Stimulated activated memory B cell treated with anti-CD40 and anti-IgM and Interleukin-4, amounts not matched to agents 10 μg/mL and 1 μg/mL and 100 μg/mL, for 72 hours (primary cell): ENCODE measurements around the gene ZNF439.
A peak's percentile ranks its signal among the peaks of the same experiment; 100 is the strongest.
"Not testable (repeated sequence)": the region's sequence is repeated elsewhere in the genome, so short reads cannot be mapped to it uniquely, and the experiment has no call there.

Experiments used
- ATAC-seq: fragments of 150-1000 bp; cut with Tn5 transposase; 2 replicates; pipeline ENCODE4 v1.10.0; 2021
- H3K27ac Mint-ChIP-seq: one replicate; pipeline ENCODE4 v1.8.0; 2022; ENCODE audit warnings: mild to moderate bottlenecking, mixed read lengths
- H3K27me3 Mint-ChIP-seq: one replicate; pipeline ENCODE4 v1.8.0; 2022; ENCODE audit warnings: mixed read lengths
- H3K36me3 Mint-ChIP-seq: one replicate; pipeline ENCODE4 v1.8.0; 2022; ENCODE audit warnings: mixed read lengths
- H3K4me1 Mint-ChIP-seq: one replicate; pipeline ENCODE4 v1.8.0; 2022; ENCODE audit warnings: mixed read lengths
- H3K4me3 Mint-ChIP-seq: one replicate; pipeline ENCODE4 v1.8.0; 2022; ENCODE audit warnings: mild to moderate bottlenecking, moderate library complexity, mixed read lengths
- H3K9me3 Mint-ChIP-seq: one replicate; pipeline ENCODE4 v1.8.0; 2022; ENCODE audit warnings: mixed read lengths

The ZNF439 gene

DNA sequence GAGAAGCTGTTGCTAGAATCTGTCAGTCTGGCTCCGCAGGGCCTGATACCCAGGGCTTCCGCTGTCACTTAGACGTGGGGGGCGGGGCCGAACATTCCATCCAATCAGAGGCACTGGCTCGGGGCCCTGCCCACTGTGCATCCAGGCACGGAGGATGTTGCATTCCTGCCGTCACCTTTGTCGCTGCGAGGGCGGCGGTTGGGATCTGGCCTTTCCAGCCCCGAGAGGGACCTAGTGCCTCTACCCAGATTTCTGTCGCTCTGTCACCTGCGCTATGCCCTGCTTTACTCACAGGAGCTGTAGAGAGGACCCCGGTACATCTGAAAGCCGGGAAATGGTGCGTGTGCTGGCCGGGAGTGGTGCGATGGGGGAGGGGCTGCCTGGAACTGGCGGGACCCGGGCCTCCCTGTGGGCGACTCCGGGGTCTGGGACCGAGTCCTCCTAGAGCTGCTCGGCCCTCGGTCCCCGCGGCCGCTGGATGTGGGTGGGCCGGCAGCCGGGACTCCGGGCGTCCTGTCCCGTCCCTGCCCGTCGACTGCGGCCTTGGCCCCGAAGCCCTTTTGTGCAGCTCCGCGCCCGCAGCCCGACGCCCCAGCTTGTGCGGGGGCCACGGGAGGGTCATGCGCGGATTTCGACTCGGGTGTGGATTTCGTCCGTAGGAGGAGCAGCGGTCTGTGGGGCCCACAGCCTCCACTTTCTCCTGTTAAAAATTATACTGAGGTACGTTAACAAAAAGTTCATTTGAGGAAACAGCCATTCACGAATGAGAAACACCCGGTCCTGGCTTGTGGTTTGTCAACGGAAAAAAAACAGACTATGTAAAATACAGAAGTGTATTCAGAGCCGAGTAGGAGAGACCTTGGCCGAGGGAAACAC is at the start of gene ZNF439:
ZNF439 (plus strand) TSS at position 133 of the 876 bp plus-strand sequence; CDS start at position 275, 142 bp downstream.
- no peaks in the 10 kb centered on the region for H3K27me3 Mint-ChIP-seq

DNA sequence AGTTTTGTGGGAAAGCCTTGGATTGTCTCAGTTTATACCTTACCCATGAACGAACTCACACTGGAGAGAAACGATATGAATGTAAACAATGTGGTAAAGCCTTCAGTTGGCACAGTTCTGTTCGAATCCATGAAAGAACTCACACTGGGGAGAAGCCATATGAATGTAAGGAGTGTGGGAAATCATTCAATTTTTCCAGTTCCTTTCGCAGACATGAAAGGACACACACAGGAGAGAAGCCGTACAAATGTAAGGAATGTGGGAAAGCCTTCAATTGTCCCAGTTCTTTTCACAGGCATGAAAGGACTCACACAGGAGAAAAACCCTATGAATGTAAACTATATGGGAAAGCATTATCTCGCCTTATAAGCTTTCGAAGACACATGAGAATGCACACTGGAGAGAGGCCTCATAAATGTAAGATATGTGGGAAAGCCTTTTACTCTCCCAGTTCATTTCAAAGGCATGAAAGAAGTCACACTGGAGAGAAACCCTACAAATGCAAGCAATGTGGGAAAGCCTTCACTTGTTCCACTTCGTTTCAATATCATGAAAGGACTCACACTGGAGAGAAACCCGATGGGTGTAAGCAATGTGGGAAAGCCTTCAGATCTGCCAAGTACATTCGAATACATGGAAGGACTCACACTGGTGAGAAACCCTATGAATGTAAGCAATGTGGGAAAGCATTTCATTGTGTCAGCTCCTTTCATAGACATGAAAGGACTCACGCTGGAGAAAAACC is 42.0 kb upstream of the ZNF439 start:
- no peaks in the 10 kb centered on the region for H3K4me1 Mint-ChIP-seq
- H3K27me3 Mint-ChIP-seq: no peaks in the 10 kb centered on the region
- H3K9me3 Mint-ChIP-seq: peaks cover 7% of the 10 kb centered on the region
- H3K36me3 Mint-ChIP-seq: peaks cover 9% of the 10 kb centered on the region
- no peak overlapping the region for H3K27ac Mint-ChIP-seq
- no peak for ATAC-seq
- no peak overlapping the region for H3K4me3 Mint-ChIP-seq

More for the DNA sequence above, at the start of gene ZNF439:
- Mint-ChIP-seq H3K4me3 (peak within 1 kb of the TSS; percentile 89), H3K9me3 (no peaks in the 10 kb centered on the region), H3K27ac (peak within 1 kb of the TSS; percentile 82), H3K4me1 (peaks cover 36% of the 10 kb centered on the region), H3K36me3 (peaks cover 14% of the 10 kb centered on the region)
- peak; percentile 100 for ATAC-seq

DNA sequence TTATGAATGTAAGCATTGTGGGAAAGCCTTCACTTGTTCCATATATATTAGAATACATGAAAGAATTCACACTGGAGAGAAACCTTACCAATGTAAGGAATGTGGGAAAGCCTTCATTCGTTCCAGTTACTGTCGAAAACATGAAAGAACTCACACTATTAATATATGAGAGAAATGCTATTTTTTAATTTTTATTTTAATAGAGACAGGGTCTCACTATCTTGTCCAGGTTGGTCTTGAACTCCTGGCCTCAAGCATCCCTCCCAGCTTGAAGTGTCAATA is 41.5 kb upstream of the ZNF439 start:
- no peaks in the 10 kb centered on the region for H3K4me1 Mint-ChIP-seq
- no peak overlapping the region for H3K27ac Mint-ChIP-seq
- no peak overlapping the region for H3K4me3 Mint-ChIP-seq
- H3K36me3 Mint-ChIP-seq: peaks cover 9% of the 10 kb centered on the region
- no peak for ATAC-seq
- peaks cover 7% of the 10 kb centered on the region for H3K9me3 Mint-ChIP-seq
- no peaks in the 10 kb centered on the region for H3K27me3 Mint-ChIP-seq

DNA sequence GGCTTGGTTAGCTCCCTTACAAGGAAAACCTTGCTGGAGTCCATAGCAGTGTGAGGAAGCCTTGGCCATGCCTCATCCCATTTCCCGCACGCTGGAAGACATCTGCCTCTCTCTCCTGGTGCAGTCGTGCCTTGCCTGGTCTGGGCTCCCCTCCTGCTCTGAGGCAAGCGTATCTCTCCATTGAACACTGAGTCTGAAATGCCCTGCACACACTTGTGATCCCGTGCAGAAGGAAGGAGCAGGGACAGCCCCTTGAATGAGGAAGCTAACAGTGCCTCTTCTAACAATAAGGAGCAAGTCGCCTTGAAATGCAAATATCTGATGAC is 34.9 kb upstream of the ZNF439 start:
- Mint-ChIP-seq H3K27ac (peak overlapping the region; percentile 88), H3K9me3 (no peaks in the 10 kb centered on the region), H3K36me3 (no peaks in the 10 kb centered on the region), H3K4me3 (peak overlapping the region; percentile 90), H3K27me3 (no peaks in the 10 kb centered on the region), H3K4me1 (peaks cover 24% of the 10 kb centered on the region)
- peak; percentile 73 for ATAC-seq

DNA sequence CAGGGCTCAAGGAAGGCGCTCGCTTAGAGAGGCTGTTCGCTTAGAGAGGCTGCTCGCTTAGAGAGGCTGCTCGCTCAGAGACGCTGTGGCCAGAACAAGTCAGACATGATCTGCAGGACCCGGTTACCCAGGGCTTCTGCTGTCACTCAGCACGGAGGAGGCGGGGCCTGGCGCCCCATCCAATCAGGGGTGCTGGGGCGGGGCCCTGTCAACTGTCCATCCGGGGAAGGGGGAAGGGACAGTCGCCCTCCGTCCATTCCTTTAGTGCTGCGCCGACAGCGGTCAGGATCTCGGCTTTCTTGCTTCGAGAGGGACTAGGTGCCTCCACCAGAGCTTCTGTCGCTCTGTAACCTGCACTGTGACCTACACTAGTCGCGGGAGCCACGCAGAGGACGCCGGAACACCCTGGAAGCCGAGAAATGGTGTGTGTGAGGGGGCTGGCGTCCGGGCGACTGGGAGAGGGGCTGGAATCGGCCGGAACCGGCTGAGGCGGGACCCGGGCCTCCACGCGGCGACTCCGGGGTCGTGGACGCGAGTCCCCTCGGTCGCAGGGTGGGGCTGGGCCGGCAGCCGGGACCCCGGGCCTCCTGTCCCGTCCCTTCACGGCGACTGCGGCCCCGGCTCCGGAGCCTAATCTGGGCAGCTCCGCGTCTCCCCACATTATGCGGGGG is 34.4 kb upstream of the ZNF439 start, which contains the start of gene ZNF440:
ZNF440 (plus strand) TSS at position 245 of the 671 bp plus-strand sequence; CDS start at position 420, 175 bp downstream.
- no peaks in the 10 kb centered on the region for H3K9me3 Mint-ChIP-seq
- H3K27me3 Mint-ChIP-seq: no peaks in the 10 kb centered on the region
- peak within 1 kb of the TSS; percentile 88 for H3K27ac Mint-ChIP-seq

DNA sequence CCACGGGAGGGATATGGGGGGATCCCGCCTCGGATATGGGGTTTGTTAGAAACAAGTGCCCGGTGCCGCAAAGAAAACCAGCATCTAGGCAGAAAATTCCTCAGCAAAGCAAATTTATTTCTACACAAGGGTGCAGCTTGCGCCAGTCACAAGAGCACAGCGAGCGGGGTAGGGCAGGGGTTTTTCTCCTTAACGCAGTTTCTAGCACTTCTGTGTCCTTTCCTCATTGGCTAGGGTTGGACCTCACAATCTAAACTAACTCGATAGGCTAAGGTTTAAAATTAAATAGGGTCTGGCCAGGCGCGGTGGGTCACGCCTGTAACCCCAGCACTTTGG is 33.9 kb upstream of the ZNF439 start:
- ATAC-seq: no peak
- peak overlapping the region; percentile 90 for H3K4me3 Mint-ChIP-seq
- H3K9me3 Mint-ChIP-seq: no peaks in the 10 kb centered on the region
- H3K27ac Mint-ChIP-seq: peak overlapping the region; percentile 88
- no peaks in the 10 kb centered on the region for H3K27me3 Mint-ChIP-seq
- H3K4me1 Mint-ChIP-seq: peaks cover 24% of the 10 kb centered on the region
- H3K36me3 Mint-ChIP-seq: no peaks in the 10 kb centered on the region

More for the DNA sequence above, 34.4 kb upstream of the ZNF439 start, which contains the start of gene ZNF440:
- peak; percentile 100 for ATAC-seq
- Mint-ChIP-seq H3K36me3 (no peaks in the 10 kb centered on the region), H3K4me3 (peak within 1 kb of the TSS; percentile 90), H3K4me1 (peaks cover 24% of the 10 kb centered on the region)

DNA sequence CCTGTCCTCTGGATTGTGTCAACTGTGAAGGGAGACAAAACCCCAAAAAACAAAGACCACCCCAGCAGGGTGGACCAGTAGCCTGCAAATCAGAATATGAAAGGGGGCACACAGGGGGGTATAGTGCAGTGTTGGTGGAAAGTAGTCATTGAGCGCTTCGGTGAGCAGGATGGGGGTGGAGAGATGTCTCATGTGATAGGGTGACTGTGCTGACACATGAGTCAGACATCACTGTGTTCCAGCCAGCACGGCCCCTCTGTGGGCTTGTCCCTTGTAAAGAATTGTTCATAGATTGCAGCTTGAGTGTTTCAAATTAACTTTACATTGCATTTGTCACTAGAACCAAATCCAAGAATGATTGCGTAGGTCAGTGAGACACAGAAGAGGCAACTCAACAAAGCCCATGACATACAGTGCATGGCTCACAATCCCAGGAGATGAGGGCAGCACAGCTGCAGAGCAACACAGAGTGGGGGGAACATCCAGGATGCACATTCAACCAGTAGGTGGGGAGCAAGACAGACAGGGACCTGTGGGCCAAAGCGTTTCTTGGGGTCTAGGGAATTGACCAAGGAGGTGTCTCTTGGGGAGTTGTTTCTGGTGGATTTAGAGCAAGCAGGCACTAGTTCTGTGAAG is 26.9 kb upstream of the ZNF439 start:
- Mint-ChIP-seq H3K36me3 (peaks cover 31% of the 10 kb centered on the region), H3K4me3 (no peak overlapping the region)

DNA sequence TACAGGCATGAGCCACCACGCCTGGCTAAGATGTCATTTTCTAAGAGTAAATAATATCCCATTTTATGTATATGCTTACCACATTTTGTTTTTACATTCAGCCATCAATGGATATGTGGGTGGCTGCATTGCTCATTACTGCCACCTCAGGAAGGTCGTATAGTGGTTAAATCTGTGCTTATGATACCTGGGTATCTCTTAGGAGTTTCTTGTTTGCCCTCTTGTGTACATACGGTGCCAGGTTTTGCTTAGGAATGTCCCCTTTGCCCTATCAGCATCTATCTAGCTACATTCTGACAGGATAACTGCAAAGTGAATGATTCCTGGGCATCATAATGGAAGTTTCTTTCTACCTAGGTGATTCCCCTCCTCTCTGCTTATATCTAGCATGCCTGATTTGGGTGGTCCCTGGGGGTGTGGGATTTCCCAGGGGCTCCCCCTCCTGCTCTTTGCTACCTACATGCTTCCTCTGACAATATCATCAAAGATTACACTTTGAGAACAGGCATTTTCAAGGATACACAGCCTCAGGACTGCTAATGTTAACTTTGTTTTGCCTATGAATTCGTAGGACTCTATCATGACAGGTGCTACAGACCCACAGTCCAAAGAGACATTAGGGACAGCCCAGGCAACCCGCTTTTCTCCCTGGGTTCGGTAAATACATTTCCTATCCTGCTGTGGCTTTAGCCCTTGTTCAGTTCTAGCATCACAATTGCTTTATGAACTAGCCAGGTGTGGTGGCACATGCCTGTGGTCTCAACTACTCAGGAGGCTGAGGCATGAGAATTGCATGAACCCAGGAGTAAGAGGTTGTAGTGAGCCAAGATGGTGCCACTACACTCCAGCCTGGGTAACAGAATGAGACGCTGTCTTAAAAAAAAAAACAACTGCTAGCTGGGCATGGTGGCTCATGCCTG is 19.3 kb upstream of the ZNF439 start:
- not testable (repeated sequence) for H3K4me3 Mint-ChIP-seq, H3K27me3 Mint-ChIP-seq
- Mint-ChIP-seq H3K27ac (peak overlapping the region; percentile 24), H3K9me3 (peaks cover 19% of the 10 kb centered on the region), H3K36me3 (peaks cover 59% of the 10 kb centered on the region), H3K4me1 (peaks cover 16% of the 10 kb centered on the region)
- peak; percentile 78 for ATAC-seq

More for the DNA sequence above, 26.9 kb upstream of the ZNF439 start:
- H3K9me3 Mint-ChIP-seq: peaks cover 3% of the 10 kb centered on the region
- no peak for ATAC-seq
- H3K27ac Mint-ChIP-seq: no peak overlapping the region
- H3K4me1 Mint-ChIP-seq: peaks cover 24% of the 10 kb centered on the region
- H3K27me3 Mint-ChIP-seq: no peaks in the 10 kb centered on the region

DNA sequence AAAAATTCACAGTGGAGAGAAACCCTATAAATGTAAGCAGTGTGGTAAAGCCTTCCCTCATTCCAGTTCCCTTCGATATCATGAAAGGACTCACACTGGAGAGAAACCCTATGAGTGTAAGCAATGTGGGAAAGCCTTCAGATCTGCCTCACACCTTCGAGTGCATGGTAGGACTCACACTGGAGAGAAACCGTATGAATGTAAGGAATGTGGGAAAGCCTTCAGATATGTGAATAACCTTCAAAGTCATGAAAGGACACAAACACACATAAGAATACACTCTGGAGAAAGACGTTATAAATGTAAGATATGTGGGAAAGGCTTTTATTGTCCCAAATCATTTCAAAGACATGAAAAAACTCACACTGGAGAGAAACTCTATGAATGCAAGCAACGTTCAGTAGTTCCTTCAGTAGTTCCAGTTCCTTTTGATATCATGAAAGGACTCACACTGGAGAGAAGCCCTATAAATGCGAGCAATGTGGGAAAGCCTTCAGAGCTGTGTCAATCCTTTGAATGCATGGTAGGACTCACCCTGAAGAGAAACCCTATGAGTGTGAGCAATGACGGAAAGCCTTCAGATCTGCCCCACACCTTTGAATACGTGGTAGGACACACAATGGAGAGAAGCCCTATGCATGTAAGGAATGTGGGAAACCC is 16.1 kb upstream of the ZNF439 start:
- no peaks in the 10 kb centered on the region for H3K27me3 Mint-ChIP-seq
- no peak overlapping the region for H3K4me3 Mint-ChIP-seq
- H3K9me3 Mint-ChIP-seq: peaks cover 16% of the 10 kb centered on the region
- H3K27ac Mint-ChIP-seq: no peak overlapping the region
- peaks cover 16% of the 10 kb centered on the region for H3K4me1 Mint-ChIP-seq
- H3K36me3 Mint-ChIP-seq: peaks cover 53% of the 10 kb centered on the region
- no peak for ATAC-seq

DNA sequence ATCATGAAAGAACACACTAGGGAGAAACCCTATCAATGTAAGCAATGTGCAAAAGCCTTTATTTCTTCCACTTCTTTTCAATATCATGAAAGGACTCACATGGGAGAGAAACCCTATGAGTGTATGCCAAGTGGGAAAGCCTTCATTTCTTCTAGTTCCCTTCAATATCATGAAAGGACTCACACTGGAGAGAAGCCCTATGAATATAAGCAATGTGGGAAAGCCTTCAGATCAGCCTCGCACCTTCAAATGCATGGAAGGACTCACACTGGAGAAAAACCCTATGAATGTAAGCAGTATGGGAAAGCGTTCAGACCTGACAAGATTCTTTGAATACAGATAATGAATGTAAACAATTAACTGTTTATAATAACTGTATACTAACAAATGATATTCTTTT is 15.0 kb upstream of the ZNF439 start:
- no peaks in the 10 kb centered on the region for H3K27me3 Mint-ChIP-seq
- H3K27ac Mint-ChIP-seq: no peak overlapping the region
- no peak overlapping the region for H3K4me3 Mint-ChIP-seq
- no peak for ATAC-seq
- peaks cover 16% of the 10 kb centered on the region for H3K4me1 Mint-ChIP-seq
- peaks cover 16% of the 10 kb centered on the region for H3K9me3 Mint-ChIP-seq
- peaks cover 53% of the 10 kb centered on the region for H3K36me3 Mint-ChIP-seq

DNA sequence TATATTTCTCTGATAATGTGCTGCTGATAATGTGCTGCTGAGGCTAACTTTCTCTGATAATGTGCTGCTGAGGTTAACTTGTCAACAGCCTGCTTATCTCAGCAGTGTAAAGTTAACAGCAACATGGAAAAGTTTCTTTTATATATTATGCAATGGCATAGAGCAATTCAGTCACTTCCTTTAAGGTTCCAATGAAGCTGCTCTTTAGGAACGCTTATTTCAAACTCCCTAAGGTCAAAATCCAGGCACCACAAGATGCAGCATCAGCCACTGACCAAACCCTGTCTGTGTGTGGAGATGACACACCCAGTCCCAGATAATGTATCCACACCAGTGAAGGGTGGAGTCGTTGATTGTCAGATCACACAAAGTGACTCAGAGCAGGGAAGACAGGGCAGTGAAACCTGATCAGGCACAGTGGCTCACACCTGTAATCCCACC is 12.9 kb upstream of the ZNF439 start:
- not testable (repeated sequence) for ATAC-seq, H3K4me3 Mint-ChIP-seq, H3K4me1 Mint-ChIP-seq, H3K27me3 Mint-ChIP-seq, H3K27ac Mint-ChIP-seq
- Mint-ChIP-seq H3K9me3 (peaks cover 13% of the 10 kb centered on the region), H3K36me3 (peaks cover 40% of the 10 kb centered on the region)

DNA sequence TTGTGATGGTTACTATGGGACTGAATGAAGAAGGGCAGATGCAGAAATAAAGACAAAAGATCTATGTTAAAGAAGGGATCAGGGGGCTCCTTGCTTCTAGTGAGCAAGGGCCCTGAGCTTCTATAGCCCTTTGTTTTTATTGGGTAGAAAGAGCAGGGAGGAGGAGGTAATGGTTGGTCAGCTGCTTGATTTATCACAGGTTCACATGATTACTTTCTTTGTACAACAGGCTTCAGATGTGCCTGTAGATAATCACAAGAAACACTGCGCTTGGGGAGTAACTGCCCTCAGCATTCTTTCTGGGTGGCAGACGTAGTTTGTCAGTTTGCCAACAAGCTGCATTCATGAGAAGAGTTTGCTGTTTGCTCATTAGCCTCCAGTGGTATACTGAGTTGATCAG is 4.8 kb upstream of the ZNF439 start:
- H3K27ac Mint-ChIP-seq: no peak overlapping the region
- H3K9me3 Mint-ChIP-seq: no peaks in the 10 kb centered on the region
- no peak for ATAC-seq
- peaks cover 14% of the 10 kb centered on the region for H3K4me1 Mint-ChIP-seq
- no peak overlapping the region for H3K4me3 Mint-ChIP-seq
- no peaks in the 10 kb centered on the region for H3K27me3 Mint-ChIP-seq
- no peaks in the 10 kb centered on the region for H3K36me3 Mint-ChIP-seq

DNA sequence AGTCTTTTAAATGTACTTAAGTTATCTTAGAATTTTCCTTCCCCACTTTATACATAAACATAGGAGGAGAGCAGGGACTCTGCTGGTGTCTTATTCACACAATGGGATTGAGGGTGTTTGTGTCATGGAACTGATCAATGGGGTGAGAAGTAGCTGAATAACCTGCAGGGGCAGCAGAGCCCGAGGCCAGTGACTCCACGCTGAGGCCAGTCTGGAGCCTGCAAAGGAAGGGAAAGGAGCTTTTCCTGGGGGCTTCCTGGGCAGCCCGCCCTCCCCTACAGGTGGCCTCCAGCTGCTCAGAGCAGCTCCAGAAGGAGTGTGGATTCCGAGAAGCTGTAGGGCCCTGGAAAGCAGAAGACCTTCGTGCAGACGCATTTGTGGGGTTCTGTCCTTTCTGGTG is 911 bp upstream of the ZNF439 start:
- peak overlapping the region; percentile 82 for H3K27ac Mint-ChIP-seq
- H3K36me3 Mint-ChIP-seq: peaks cover 14% of the 10 kb centered on the region
- not testable (repeated sequence) for ATAC-seq, H3K4me3 Mint-ChIP-seq, H3K27me3 Mint-ChIP-seq, H3K9me3 Mint-ChIP-seq
- H3K4me1 Mint-ChIP-seq: peaks cover 36% of the 10 kb centered on the region

DNA sequence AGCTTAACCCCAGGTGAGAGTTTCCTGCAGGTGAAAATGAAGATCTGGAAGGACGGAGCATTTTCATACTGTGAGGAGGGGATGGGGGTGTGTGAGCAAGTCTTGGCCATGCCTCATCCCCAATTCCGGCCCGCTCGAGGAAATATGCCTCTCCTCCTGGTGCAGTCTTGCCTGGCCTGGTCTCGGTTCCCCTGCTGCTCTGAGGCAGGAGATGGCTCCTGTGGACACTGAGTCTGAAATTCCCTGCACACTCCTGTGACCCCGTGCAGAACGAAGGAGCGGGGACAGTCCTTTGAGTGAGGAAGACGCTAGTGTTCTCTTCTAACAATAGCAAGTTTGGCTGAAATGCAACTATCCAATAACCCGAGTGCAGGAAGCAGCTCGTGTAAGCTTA is 329 bp upstream of the ZNF439 start:
- peaks cover 14% of the 10 kb centered on the region for H3K36me3 Mint-ChIP-seq
- no peak for ATAC-seq

More for the DNA sequence above, 329 bp upstream of the ZNF439 start:
- H3K27ac Mint-ChIP-seq: peak overlapping the region; percentile 82
- no peaks in the 10 kb centered on the region for H3K27me3 Mint-ChIP-seq
- H3K4me1 Mint-ChIP-seq: peaks cover 36% of the 10 kb centered on the region
- no peaks in the 10 kb centered on the region for H3K9me3 Mint-ChIP-seq
- peak overlapping the region; percentile 89 for H3K4me3 Mint-ChIP-seq
